DND-41 (cell line): ENCODE data around the gene WIPF3.

ENCODE experiments used
- CTCF ChIP-seq: IDR thresholded peaks from 2 replicates; pipeline ENCODE4 v1.5.1; 2012; ENCODE audit warnings: borderline replicate concordance, low read length, moderate library complexity, mild to moderate bottlenecking; ENCODE audit not compliant: poor library complexity, severe bottlenecking; ENCODE audit errors: extremely low read depth
- EZH2 ChIP-seq: IDR thresholded peaks from 3 replicates; pipeline ENCODE4 v1.6.1; 2012; ENCODE audit warnings: borderline replicate concordance, low read depth, mild to moderate bottlenecking, moderate library complexity, low read length, inconsistent platforms; ENCODE audit not compliant: severe bottlenecking

GRCh38 chr7:29812185-29812876 is 6.0 kb downstream of the WIPF3 start:
- TF ChIP-seq CTCF (no peak), EZH2 (no peak)
